Karpas-422 (cell line): ENCODE measurements around the gene AKNA. TPM values are rescaled to one million over a fixed set of nuclear protein-coding genes. Genes with fewer than 3 reads are reported as not detected.

Experiments
- DNase-seq: peaks from one replicate; pipeline ENCODE4 v3.0.0-alpha.2; 2015
- H2AFZ ChIP-seq: fragments of 200-600 bp; sonication (generic); 2 replicates; pipeline ENCODE4 v1.6.1; 2014; ENCODE audit warnings: antibody characterized with exemption, low read length, mixed read lengths
- H3K27ac ChIP-seq: fragments of 200-600 bp; sonication (generic); 2 replicates; pipeline ENCODE4 v1.5.1; 2014; ENCODE audit warnings: mild to moderate bottlenecking, low read length, moderate library complexity
- H3K27me3 ChIP-seq: fragments of 200-600 bp; sonication (generic); 2 replicates; pipeline ENCODE4 v1.6.1; 2014; ENCODE audit warnings: low read length, mixed read lengths
- H3K36me3 ChIP-seq: fragments of 200-600 bp; sonication (generic); 2 replicates; pipeline ENCODE4 v1.6.1; 2014; ENCODE audit warnings: low read length, mixed read lengths; ENCODE audit not compliant: insufficient read depth
- H3K4me1 ChIP-seq: fragments of 200-600 bp; sonication (generic); 2 replicates; pipeline ENCODE4 v1.6.1; 2014; ENCODE audit warnings: mild to moderate bottlenecking, low read length, mixed read lengths
- H3K4me2 ChIP-seq: fragments of 200-600 bp; sonication (generic); 2 replicates; pipeline ENCODE4 v1.6.1; 2014; ENCODE audit warnings: low read length, low read depth, mild to moderate bottlenecking; ENCODE audit not compliant: poor library complexity, severe bottlenecking
- H3K4me3 ChIP-seq: fragments of 200-600 bp; sonication (generic); 2 replicates; pipeline ENCODE4 v1.5.1; 2014; ENCODE audit warnings: mild to moderate bottlenecking, antibody characterized with exemption, low read length, mixed read lengths
- H3K79me2 ChIP-seq: fragments of 200-600 bp; sonication (generic); 2 replicates; pipeline ENCODE4 v1.6.1; 2014; ENCODE audit warnings: mild to moderate bottlenecking, low read length, mixed read lengths
- H3K9ac ChIP-seq: fragments of 200-600 bp; sonication (generic); 2 replicates; pipeline ENCODE4 v1.6.0; 2014; ENCODE audit warnings: low read length
- H3K9me2 ChIP-seq: fragments of 200-600 bp; sonication (generic), shearing (Covaris generic); replicated peaks from 2 replicates; pipeline ENCODE4 v1.6.0; 2014; ENCODE audit warnings: mild to moderate bottlenecking, low read length, moderate library complexity; ENCODE audit not compliant: insufficient read depth
- H3K9me3 ChIP-seq: fragments of 300-700, 200-600 bp; sonication (generic); 2 replicates; pipeline ENCODE4 v1.6.1; 2014; ENCODE audit warnings: low read length, mixed read lengths
- H4K20me1 ChIP-seq: fragments of 200-600 bp; sonication (generic); 2 replicates; pipeline ENCODE4 v1.6.1; 2014; ENCODE audit warnings: mild to moderate bottlenecking, antibody characterized with exemption, low read length, low read depth; ENCODE audit not compliant: insufficient read depth
- total RNA-seq: library from RNA; depleted of rRNA; stranded (reverse); fragments of >200 nt; shearing (Covaris generic); gene quantifications from 2 replicates; pipeline ENCODE4 v1.2.3, GENCODE V29; 2014; ENCODE audit warnings: low replicate concordance

Gene AKNA
- total RNA-seq, 1 experiment from 2014 or later, result 77.9 TPM

DNA sequence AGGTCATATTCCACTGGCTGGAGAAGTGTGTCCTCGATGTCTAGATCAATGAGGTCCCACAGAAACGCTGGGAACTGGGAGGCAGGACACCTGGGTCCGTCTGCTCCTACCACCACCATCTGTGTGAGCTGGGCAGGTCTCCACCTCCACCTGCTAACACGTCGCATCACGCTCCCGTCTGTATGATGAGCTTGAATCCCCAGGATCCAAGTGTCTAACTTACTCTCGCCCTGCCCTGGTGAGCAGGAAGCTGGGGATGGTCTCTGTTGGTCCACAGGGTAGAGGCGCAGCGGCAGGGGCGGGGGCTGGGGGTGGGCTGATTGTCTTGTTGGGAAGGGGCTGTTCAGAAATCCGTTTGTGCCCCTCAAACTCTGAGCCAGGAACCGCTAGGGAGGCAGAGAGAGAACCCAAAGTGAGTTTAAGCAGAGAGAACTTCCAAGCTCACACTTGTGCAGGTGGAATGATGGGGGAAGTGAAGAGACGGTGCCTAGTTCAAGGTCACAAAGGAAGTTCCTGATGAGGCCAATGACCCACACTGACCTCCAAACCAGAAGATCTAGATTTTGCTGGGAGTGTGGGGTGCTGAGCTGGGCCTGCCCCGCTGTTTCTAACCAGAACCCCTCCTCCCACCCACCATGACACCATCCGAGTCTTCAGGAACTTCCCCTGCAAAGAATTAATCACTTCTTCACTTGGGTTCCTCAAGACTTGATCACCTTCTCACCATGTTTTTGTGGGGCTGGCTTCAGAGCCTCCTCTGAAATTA lies 37.0 kb downstream of the AKNA start:
- no peaks in the 10 kb centered on the region for H3K9me2 ChIP-seq
- H4K20me1 ChIP-seq, result no peaks in the 10 kb centered on the region
- H3K4me3 ChIP-seq, result no peak overlapping the region
- peaks cover 54% of the 10 kb centered on the region for H3K36me3 ChIP-seq
- no peak overlapping the region for H3K4me2 ChIP-seq
- no peaks in the 10 kb centered on the region for H3K79me2 ChIP-seq
- H3K9me3 ChIP-seq, result no peaks in the 10 kb centered on the region
- H2AFZ ChIP-seq, result no peak overlapping the region
- no peak overlapping the region for H3K9ac ChIP-seq
- H3K27me3 ChIP-seq, result no peaks in the 10 kb centered on the region
- no peak for DNase-seq
- peaks cover 12% of the 10 kb centered on the region for H3K4me1 ChIP-seq
- no peak overlapping the region for H3K27ac ChIP-seq

- H4K20me1 ChIP-seq, result no peaks in the 10 kb centered on the region
- no peaks in the 10 kb centered on the region for H3K27me3 ChIP-seq
- H3K36me3 ChIP-seq, result peaks cover 54% of the 10 kb centered on the region
- H3K9ac ChIP-seq, result peak overlapping the region; percentile 27; the same call in 1 of the 2 replicates
- no peaks in the 10 kb centered on the region for H3K9me2 ChIP-seq
- no peaks in the 10 kb centered on the region for H3K9me3 ChIP-seq
- no peak for DNase-seq
- H3K4me2 ChIP-seq, result no peak overlapping the region
- H2AFZ ChIP-seq, result no peak overlapping the region
- peak overlapping the region; percentile 62; the same call in 1 of the 2 replicates for H3K27ac ChIP-seq
- no peaks in the 10 kb centered on the region for H3K79me2 ChIP-seq
- no peak overlapping the region for H3K4me3 ChIP-seq
- peaks cover 12% of the 10 kb centered on the region for H3K4me1 ChIP-seq
Observed at GRCh38 chr9:114349713-114350480, 37.9 kb downstream of the AKNA start.

DNA sequence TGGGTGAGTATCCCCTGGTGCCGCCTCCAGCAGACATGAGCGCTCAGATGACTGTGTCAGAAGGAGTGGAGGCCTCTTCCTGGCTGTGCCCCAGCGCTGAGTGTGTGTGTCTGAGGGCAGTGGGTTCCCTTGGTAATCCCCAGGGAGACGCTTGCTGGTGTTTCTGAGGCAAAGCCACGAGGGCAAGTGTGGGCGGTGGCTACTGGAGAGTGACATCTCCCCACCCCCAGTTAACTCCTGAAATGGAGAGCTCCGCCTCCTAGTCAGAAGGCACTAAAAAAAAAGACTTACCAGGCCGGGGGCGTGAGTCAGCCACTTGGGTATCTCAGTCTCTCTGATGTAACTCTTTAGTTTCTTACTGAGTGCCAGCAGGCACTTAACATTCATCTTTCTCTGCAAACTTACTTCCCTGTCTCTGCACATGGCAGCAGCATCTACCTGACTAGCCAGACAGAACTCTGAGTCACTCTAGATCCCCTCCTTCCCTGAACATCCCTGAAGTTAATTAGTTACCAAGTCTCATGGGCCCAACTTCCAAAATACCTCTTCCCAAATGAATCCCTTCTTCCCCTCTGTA lies 38.8 kb downstream of the AKNA start:
- peak overlapping the region; percentile 62; the same call in 1 of the 2 replicates for H3K27ac ChIP-seq
- no peaks in the 10 kb centered on the region for H3K9me2 ChIP-seq
- H2AFZ ChIP-seq, result no peak overlapping the region
- peak overlapping the region; percentile 27; the same call in 1 of the 2 replicates for H3K9ac ChIP-seq
- peaks cover 12% of the 10 kb centered on the region for H3K4me1 ChIP-seq
- no peak overlapping the region for H3K4me2 ChIP-seq
- H3K79me2 ChIP-seq, result no peaks in the 10 kb centered on the region
- no peaks in the 10 kb centered on the region for H3K9me3 ChIP-seq
- H4K20me1 ChIP-seq, result no peaks in the 10 kb centered on the region
- H3K27me3 ChIP-seq, result no peaks in the 10 kb centered on the region
- H3K4me3 ChIP-seq, result no peak overlapping the region
- peaks cover 52% of the 10 kb centered on the region for H3K36me3 ChIP-seq
- DNase-seq, result peak; percentile 73

DNA sequence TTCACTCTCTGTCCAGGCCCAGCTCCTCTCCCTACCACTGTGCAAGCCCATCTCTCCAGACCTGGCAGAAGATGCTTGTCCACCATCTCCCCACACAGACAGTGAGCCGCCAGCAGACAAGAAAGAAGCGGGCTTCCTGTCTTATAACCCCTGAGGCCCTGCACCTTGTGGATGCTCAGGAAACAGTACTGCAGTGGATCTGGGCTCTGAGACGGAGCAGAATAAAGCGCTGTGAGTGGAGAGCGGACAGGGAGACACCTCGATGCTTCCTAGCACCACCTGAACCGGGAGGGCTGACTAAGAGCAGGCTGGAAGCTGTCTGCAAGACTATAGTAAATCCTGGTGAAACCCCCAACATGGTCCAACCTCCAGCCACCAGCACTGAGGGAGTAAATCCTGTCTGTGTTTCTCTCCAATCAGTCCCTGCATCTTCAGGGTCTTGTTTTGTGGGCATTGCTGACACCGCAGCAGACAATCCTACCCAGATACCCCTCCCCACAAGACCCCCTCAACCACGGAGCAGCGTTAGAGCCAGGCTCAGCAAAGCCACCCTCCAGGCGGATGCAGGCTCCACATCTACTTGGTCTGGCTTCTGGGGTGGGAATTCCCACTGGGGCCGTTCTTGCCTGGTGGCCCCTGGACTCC lies 39.4 kb downstream of the AKNA start:
- Histone ChIP-seq H3K9me3 (no peaks in the 10 kb centered on the region), H4K20me1 (0 out of 2 replicates have a peak, but pooled peaks cover 1% of the 10 kb centered on the region), H3K27ac (peak overlapping the region; percentile 23; the same call in 1 of the 2 replicates), H2AFZ (no peak overlapping the region), H3K27me3 (no peaks in the 10 kb centered on the region), H3K4me1 (peaks cover 12% of the 10 kb centered on the region), H3K9me2 (no peaks in the 10 kb centered on the region), H3K79me2 (no peaks in the 10 kb centered on the region), H3K36me3 (peaks cover 54% of the 10 kb centered on the region), H3K9ac (no peak overlapping the region), H3K4me2 (no peak overlapping the region), H3K4me3 (no peak overlapping the region)
- DNase-seq, result no peak

DNA sequence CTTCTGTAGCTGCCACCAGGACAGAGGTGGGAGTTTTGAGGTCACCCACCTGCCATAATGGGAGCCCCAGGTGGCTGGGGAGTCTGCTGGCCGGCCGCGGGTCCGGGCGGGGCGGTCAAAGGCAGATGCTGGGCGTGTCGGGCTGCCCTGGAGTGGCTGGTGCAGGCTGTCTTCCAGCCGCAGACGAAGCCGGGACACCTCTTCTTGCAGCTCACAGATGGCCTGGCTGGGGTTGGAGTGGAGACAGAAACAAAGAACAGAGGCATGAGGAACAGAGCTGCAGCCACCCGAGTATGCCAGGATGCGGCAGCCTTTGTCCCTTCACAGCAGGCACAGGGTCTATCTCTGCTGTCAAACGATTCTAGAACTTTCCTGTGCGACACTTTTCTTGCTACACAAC lies 40.1 kb downstream of the AKNA start:
- Histone ChIP-seq H3K4me3 (no peak overlapping the region), H3K4me2 (no peak overlapping the region), H4K20me1 (peaks cover 7% of the 10 kb centered on the region; the same call in 1 of the 2 replicates), H3K27me3 (no peaks in the 10 kb centered on the region), H3K9me3 (no peaks in the 10 kb centered on the region), H3K27ac (no peak overlapping the region), H3K9me2 (no peaks in the 10 kb centered on the region), H3K79me2 (no peaks in the 10 kb centered on the region), H3K4me1 (peaks cover 12% of the 10 kb centered on the region), H3K36me3 (peaks cover 57% of the 10 kb centered on the region), H3K9ac (no peak overlapping the region), H2AFZ (no peak overlapping the region)
- no peak for DNase-seq

GRCh38 chr9:114346146-114346545 lies 41.6 kb downstream of the AKNA start:
- Histone ChIP-seq H3K36me3 (peaks cover 58% of the 10 kb centered on the region), H3K4me2 (no peak overlapping the region), H3K9ac (no peak overlapping the region), H3K27ac (no peak overlapping the region), H3K9me3 (no peaks in the 10 kb centered on the region), H2AFZ (no peak overlapping the region), H3K9me2 (no peaks in the 10 kb centered on the region), H3K27me3 (no peaks in the 10 kb centered on the region), H3K4me1 (peaks cover 12% of the 10 kb centered on the region), H3K4me3 (no peak overlapping the region), H4K20me1 (peaks cover 7% of the 10 kb centered on the region; the same call in 1 of the 2 replicates), H3K79me2 (no peaks in the 10 kb centered on the region)
- DNase-seq, result no peak

GRCh38 chr9:114345493-114346065 lies 42.2 kb downstream of the AKNA start:
- no peak overlapping the region for H2AFZ ChIP-seq
- no peak overlapping the region for H3K27ac ChIP-seq
- H3K4me3 ChIP-seq, result no peak overlapping the region
- DNase-seq, result no peak
- no peaks in the 10 kb centered on the region for H3K27me3 ChIP-seq
- no peaks in the 10 kb centered on the region for H3K79me2 ChIP-seq
- no peak overlapping the region for H3K9ac ChIP-seq
- H3K4me1 ChIP-seq, result peaks cover 12% of the 10 kb centered on the region
- H3K9me2 ChIP-seq, result no peaks in the 10 kb centered on the region
- H3K36me3 ChIP-seq, result peaks cover 60% of the 10 kb centered on the region
- no peak overlapping the region for H3K4me2 ChIP-seq
- peaks cover 7% of the 10 kb centered on the region; the same call in 1 of the 2 replicates for H4K20me1 ChIP-seq
- no peaks in the 10 kb centered on the region for H3K9me3 ChIP-seq
